Measurements from ENCODE around the gene KRT2.

Gene KRT2

DNA sequence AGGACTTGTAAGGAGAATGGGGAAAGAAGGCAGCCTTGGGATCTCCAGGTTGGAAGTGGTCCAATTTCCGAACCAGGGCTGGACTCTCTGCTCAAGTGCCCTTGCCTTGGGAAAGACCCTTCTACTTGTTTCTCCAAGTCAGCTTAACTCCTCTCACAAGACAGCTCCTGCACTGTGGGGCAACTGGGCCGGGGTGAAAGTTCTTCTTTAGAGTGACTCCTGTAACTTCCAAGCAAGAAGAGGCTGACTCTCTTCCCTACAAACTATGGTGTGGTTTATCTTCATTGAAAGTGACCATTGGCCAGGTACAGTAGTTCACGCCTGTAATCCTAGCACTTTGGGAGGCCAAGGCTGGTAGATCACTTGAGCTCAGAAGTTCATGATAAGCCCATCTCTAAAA lies 14.5 kb upstream of the KRT2 start:
- no peak for DNase-seq (ENCODE audit: low read depth, low spot score)

DNA sequence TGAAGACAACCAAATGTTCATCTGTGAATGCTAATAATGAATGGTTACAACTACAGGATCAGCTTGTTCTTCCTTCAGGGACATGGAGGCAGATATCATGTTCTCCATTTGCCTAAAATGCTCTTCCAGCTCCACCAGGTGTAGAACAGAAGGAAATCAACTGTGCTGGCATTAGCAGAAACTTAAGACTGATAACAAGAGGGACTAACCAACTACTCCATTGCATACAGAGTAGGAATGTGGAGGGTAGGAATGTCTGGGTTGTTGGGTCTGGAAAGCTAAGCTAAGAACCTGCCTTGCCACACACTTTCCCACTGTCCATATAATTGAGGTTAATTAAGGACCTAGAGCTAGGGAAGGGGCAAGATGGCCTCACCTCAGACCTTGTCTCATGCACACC lies 11.4 kb upstream of the KRT2 start:
- no peak for DNase-seq (ENCODE audit: low read depth, low spot score)

DNA sequence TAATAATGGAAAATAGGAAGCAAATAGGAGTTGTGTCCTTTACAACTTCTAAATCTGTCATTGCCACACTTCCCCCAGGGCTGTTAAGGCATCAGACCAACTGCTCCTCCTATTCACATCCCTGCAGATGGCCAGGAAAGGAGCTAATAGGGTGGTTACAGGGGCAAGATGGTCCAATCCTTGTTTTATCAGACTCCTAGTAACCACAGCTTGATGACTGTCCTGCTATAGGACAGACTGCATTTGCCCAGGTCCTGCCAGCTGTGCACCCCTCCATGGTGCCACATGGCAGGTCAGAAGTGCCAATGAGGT lies 10.9 kb upstream of the KRT2 start:
- DNase-seq (ENCODE audit: low read depth, low spot score) = no peak

DNA sequence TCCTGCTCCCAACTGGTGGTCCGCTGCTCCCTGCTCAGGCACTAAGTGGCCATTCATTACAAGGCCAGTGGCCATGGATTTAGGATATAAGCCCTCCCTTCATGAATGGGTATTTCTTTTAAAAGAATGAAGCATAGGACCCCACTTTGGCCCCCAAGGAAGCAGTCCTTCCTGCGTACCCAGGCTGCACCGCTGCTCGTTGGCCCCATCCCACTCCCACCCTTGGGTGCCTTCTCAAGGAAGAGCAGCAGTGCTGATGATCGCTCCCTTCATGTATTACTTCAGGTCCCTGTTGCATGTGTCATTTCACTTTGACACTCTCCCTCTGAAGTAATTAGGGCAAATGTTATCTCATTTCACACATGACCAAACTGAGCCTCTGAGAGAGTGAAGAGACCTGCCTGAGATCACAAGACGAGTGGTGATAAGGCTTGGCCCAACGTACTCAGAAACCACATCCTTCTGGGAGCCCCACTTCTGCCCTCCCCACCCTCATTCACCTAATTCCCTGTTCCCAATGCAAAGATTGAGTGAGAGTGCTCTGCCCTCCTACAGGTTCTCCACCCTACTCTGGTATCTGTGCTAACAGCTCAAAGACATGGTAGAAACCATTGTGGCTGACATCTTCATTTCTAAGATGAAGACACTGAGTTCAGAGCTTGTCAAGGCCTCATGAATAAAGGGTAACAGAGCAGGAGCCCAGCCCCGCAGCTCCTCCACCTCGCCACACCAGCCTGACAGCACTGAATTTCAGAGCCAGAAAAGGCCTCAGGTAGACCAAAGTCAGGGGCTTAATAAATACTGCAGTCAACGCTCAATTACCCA lies 10.3 kb upstream of the KRT2 start:
- no peak for DNase-seq (ENCODE audit: low read depth, low spot score)

DNA sequence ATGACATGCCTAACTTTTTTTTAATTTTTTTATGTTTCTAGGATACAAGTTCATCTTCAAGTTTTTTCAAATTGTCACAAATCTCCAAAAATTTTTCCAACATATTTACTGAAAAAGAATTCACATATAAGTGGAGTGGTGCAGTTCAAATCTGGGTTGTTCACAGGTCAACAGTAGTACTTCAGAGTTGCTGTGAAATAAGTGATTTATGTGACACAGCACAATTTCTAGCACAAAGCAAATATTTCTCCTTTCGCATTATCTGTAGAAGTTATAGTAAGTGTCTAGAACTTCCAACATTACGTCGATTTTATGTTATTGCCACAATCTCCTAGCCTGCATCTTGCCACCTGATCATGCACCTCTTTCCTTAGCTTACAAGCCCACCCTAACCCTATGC lies 9.7 kb upstream of the KRT2 start:
- no peak for DNase-seq (ENCODE audit: low read depth, low spot score)

DNA sequence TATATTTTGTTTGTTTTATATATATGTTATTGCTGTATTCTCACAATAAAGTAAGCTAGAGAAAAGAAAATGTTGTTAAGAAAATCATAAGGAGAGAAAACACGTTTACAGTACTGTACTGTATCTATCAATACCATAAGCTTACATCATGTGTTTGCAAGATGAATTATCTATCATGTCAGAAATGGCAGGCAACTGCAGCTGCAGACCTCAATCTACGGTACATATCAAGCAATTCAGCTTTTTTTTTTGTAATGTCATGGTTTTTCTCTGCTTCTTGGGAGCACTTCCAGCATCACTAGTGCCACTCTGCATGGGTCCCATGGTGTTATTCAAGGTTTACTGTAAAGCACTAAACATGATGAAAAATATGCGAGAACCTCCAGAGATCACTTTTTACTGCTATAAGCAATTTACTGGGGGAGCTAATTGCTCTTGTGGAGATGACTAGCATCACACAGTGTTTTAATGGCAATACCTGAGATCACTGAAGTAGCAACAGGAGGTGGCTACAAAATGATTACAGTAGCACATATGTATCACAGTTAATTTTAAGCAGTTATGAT lies 9.0 kb upstream of the KRT2 start:
- no peak for DNase-seq (ENCODE audit: low read depth, low spot score)

DNA sequence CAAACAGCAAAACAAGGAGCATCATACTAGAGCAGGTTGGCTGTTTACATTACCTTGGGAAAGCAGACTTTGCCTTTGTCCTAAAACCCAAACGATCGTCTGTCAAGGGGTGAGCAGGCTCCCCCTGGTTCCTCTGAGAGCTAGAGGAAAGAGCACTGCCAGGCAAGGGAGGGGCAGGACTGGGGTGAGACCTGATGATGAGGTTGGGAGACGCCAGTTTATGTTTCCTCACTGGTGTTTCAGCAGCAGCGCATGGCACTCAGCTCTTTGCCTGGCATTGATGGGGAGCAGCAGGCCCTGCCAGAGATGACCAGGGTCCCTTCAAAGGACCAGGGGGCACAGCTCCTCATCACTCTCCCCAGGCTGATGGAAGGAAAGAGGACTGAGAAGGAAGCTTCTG lies 7.9 kb upstream of the KRT2 start:
- no peak for DNase-seq (ENCODE audit: low read depth, low spot score)

DNA sequence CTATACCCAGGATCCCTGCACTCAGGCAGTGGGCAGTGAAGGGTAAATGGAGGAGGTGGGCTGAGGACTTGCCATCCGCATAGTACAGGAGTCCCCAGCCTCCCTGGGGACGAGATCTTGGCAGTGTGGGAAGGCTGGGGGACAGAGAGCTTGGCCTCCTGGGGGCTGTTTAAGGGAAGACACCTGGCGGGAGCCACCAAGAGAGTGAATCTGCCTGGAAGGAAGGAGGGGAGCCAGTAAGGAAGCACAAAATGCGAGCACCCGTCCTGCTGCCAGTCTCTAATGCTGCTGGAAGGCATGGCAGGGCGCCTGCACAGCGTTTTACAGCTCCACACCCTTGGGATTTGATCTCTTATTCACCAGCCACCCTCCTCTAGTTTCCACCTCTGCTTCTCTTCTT lies 7.4 kb upstream of the KRT2 start:
- DNase-seq (ENCODE audit: low read depth, low spot score) = no peak

DNA sequence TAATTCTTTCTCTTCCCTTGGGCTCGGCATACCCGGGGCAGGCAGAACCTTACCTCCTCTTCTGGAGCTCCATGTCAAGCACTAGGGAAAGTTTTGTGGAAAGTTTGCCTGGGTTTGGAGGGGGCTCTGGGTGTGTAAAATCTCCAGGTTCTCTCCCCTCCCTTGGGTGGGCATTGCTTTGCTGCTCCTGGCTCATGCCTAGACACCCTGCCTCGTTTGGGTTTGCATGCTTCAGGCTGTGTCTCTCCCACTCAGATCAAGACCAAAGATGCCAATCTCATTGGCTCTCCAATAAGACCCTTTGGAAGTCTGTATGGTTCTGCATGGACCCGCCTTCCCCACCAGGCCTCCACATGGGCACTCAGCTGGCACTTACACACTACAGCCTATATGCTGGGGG lies 6.2 kb upstream of the KRT2 start:
- DNase-seq (ENCODE audit: low read depth, low spot score) = no peak

DNA sequence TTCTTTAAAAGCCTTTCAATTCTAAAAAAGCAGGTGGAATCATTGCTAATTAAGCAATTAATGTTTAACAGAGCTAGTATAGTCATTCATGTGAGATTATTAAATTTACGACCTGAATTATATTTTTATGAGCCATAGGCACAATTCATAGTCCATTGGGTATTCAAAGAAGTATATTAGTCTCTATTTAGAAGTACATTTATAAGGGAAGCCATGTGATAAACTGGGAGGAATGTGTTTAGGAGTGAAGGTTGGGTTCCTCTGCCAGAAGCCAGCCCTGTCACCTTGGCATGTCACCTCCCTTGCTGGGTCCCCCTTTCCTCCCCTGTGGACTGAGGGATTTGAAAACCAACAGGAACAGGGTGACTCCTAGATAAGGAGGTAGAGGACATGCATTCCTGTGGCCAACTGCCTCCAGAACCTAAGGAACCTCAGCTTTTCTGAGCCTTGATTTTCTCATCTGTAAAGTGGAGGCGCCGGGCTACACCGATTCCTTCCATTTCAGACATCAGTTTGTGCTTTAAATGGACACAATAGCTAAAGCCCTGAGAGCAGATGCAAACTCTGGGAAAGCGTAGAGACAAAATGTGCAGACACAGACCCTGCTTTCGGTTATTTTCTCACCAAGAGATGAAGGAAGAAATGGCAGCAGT lies 5.4 kb upstream of the KRT2 start:
- no peak for DNase-seq (ENCODE audit: low read depth, low spot score)

DNA sequence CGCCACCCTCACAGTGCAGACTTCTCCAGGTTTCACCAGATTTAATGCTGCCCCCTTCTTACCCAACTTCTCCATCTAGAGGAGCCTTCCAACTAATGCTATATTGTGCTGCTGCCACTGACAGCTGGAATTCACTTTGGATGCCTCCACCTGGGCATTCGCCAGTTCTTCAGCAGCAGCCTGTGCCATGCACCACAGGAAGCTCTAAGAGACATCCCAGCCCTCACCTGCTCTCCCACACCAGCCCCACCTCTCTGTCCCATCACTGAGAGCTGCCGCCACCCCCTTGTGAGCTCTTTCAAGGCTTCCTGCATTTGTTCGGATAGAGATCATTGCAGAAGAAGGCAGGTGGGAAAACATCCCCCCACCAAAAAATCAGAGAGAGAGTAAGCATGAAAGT lies 4.6 kb upstream of the KRT2 start:
- no peak for DNase-seq (ENCODE audit: low read depth, low spot score)

DNA sequence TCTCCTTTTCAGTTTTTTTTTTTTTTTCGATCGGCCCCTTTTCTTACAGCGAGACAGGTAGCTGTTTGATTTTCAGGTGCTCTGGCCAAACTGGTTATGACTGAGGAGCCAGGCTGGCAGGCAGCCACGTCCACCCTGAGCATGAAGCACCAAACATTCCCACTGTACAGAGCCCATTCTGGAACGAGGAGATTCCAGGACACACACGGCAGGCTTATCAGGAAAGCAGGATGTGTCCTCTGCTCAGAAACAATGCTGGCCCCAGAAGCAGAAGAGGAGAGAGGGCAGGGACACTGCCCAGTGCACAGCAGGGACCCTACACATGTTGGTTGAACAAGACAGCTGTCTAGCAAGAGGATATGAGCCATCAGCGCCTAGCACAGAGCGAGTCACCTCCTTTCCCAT lies 3.7 kb upstream of the KRT2 start:
- no peak for DNase-seq (ENCODE audit: low read depth, low spot score)

DNA sequence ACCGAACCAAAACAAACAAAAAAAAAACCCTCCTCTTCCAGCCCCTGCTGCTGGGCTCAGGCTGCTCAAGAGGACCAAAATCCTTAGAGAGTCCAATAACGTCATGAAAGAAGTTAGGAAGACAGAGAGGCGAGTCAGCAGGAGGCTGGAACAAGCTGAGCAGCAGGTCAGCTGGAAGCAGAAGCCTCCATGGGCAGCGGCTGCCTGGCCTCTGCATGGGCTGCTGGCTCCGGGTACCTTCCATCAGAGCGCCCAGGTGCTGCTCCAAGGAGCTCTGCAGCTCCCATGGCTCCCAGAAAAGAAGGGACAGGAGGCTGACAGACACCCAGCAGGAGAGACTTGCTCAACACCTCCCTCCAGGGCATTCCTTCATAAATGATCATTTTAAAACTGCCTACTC lies 3.2 kb upstream of the KRT2 start:
- DNase-seq (ENCODE audit: low read depth, low spot score) = no peak

DNA sequence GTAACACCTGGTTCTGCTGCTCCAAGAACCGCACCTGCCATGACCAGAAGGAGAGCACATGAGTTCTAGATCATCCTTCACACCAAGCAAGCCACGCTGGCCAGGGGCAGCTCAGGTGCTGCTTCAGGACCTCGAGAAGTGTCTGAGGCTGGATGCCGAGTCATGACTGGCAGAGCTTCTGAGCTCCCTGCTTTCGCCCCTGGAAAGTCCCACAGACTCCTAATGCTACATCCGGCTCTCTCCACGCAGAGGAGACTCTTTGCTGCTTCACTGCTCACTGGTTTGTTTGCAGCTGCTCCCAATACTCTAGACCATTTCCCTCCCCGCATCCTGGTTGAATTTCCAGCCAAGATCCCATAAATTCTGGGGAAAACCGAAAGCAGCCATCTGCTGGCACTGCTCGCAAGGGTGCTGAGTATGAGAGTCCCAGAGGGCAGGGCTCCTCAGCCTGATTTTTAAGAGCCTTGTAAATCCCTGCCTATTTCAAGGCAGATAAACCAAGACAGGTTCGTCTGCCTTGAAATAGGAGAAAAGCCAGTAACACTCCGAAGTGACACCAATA lies 1.4 kb downstream of the KRT2 start:
- DNase-seq (ENCODE audit: low read depth, low spot score) = no peak

DNA sequence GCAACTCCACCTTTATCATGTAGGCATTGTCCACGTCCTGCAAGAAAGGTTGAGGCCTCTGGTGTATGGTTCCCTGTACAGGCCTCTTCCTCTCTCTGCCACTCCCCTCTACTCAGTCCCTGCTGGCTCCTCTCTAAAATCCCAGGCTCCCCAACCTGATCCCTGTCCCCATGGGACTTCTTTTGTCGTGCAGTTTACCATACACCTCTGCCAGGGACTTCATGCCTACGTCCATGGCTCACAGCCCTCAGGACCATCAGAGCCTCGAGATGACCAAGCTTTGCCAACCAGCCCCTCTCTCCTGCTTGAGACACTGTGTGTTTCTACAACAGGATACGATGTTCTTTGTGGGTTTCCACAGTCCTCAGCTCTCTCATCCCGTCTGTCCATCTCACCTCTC lies 2.9 kb downstream of the KRT2 start:
- DNase-seq (ENCODE audit: low read depth, low spot score) = no peak

DNA sequence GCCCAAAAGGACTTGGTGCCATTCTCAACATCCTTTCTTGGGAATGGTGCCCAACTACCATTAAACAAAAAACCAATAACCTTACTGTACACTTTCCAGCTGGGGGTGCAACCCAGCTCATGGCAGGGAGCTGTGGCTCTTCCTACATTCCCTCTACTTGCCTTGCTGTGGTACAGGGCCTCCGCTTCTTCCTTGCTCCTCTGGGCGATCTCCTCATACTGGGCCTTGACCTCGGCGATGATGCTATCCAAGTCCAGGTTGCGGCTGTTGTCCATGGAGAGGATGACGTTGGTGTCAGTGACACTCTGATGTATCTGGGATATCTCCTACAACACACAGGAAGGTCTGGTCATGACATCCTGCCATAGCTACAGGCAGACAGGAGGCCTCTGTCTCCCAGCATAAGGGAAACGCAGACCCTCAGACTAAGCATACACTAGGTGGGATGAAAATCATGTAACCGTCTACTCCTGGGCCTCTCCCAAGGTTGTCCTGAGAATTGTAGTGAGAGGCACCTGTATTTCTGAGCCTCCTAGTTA lies 3.9 kb downstream of the KRT2 start:
- no peak for DNase-seq (ENCODE audit: low read depth, low spot score)

DNA sequence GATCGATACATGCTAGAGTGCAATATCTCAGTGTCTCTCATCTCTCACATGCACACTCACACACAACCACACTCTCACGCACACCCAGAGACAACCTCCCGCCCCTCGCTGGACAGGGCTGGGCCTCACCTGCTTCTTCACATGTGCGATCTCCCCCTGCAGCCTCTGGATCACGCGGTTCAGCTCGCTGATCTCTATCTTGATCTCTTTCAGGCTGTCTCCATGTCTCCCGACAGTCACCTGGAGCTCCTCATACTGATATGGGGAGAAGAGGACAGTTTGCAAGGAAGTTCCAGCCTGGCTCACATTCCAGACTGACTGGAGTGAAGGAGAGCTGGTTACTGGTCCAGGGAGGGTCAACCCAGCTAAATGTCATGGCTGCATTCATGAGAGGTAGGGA lies 4.4 kb downstream of the KRT2 start:
- no peak for DNase-seq (ENCODE audit: low read depth, low spot score)

DNA sequence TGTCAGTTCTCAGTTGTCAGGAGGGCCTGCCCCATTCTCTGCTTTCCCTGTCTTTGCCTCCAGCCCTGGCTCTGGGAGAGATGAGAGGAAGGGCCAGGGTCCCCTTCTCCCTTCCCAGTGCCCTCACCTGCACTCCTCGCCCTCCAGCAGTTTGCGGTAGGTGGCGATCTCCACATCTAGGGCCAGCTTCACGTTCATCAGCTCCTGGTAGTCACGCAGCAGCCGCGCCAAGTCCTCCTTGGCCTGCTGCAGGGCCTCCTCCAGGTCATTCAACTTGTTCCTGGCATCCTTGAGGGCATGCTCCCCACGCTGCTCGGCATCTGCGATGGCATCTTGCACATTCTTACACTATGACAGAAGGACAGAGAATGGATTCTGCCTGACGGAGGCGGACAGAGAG lies 5.4 kb downstream of the KRT2 start:
- no peak for DNase-seq (ENCODE audit: low read depth, low spot score)

DNA sequence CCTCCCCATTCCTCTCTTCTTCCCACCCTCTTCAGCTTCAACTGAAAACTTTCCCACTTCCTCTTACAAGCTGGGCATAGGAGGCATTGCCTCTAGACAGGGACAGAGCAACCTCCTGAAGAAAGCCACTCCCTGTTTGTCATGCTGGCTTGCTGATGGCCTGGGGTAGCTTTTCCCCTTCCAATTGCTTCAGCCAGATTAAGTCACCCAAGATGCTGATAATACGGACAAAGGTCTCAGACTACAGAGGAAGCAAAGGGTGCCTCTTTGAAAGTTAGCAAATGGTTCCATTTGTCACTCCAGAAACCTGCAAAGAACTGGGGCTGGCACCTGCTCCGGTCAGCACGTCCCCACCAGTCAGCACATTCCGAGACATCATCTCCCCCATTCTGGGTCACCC lies 6.0 kb downstream of the KRT2 start:
- DNase-seq (ENCODE audit: low read depth, low spot score) = no peak

DNA sequence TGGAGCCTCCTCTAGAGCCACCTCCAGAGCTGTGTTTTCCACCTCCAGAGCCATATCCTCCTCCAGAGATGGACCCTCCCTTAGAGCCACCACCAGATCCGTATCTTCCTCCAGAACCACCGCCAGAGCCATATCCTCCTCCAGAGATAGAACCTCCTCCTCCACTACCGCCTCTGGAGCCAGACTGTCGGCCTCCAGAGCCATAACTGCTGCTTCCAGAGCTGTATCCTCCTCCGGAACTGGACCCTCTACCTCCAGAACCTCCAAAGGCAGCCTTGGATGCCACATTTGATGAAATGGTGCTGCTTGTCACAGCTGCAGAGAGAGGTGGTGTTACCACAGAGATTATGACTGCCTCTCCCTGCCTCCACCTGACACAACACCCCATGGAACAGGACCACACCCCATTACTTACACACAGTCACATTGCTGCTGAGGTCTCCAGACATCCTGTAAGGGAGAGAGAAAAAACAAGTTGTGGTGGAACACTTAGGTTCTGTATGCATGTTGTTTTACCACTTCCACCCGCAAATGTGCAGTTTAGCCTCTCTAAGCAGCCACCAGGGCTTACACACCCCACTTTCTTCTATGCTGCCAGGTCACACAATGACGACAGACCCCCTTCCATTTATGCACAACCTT lies 6.8 kb downstream of the KRT2 start:
- no peak for DNase-seq (ENCODE audit: low read depth, low spot score)

DNA sequence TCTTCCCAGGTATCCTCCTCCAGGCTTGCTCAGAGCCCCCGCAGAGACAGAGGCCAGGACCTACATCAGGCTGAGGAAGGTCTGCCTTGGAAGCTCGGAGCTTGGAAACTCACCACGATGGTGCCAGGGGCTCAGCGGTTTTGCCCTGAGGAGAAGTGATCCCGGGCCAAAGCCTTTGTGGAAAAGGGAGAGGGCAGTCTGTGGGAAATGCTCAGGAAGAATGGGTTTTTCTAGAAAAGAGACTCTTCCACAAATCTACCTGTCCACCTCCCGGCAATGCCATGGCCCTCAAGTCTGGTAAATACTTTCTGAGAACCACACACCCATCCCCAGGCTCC lies 8.0 kb downstream of the KRT2 start:
- DNase-seq (ENCODE audit: low read depth, low spot score) = no peak
